GM21381 (cell line): ENCODE results near the gene MAPK8IP3.
"Not testable (repeated sequence)": the region's sequence is repeated elsewhere in the genome, so short reads cannot be mapped to it uniquely, and the experiment has no call there.

Source experiments
- ATAC-seq: cut with Tn5 transposase; IDR thresholded peaks from one replicate; pipeline ENCODE4 v1.9.1; 2021; ENCODE audit warnings: mild to moderate bottlenecking, moderate library complexity; ENCODE audit not compliant: unreplicated experiment

Gene MAPK8IP3

GRCh38 chr16:1708083-1708767, 2.2 kb downstream of the MAPK8IP3 start:
- no peak for ATAC-seq

DNA sequence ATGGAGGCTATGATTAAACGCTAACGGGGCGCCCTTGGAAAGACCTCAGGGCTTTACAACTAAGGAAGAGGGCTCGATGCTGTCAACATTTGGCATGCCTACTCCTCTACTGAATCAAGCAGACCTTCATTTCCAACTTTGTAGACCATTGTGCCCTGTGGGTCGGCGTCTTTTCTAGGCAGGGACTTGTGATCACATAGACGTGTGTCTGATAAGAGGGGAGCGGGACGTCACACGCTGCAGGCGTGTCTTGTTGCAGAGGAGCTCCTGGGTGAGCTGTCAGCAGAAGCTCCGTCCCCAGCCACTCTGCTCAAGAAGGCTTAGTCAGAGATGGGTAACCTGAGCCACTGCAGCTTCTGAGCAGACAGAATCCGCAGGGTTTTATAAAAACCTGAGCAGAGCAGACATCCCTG, 2.8 kb downstream of the MAPK8IP3 start:
- no peak for ATAC-seq

GRCh38 chr16:1709356-1709755, 3.4 kb downstream of the MAPK8IP3 start:
- ATAC-seq, result no peak

DNA sequence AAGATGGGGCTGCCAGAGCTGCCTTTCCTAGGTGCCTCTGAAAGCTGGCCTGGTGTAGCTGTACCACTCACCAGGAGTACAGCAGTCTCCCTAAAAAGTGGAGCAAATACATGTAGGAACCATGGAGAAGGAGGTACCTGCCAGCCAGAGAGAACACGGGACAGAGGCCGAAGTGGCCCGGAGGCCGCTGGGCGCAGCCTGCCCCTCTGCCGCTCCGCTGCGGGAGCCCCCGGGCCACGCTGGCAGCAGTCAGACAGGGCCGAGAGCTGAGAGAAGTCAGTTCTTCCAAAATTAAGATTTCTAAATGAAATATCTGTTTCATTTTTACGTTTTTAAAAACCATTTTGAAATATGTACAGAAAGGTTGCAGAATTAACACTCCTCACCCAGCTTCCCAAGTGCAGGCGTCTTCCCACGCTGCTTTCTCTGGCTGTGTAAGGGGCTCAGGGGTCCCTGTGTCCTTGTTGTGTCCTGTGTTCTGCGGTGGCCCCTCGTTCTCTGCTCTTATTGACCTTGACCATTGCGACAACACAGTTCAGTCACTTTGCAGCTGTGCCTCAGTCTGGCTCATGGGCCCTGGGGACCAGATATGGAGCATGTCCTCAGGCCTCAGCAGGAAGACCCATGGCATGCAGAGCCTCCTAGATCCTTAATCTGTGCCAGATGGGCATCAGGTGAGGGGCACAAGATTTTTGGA, 5.0 kb downstream of the MAPK8IP3 start:
- ATAC-seq, result no peak

- no peak for ATAC-seq
Observed at GRCh38 chr16:1712791-1713261, 6.8 kb downstream of the MAPK8IP3 start.

GRCh38 chr16:1713331-1713730, 7.3 kb downstream of the MAPK8IP3 start:
- ATAC-seq, result no peak

- ATAC-seq, result peak; percentile 70
Observed at GRCh38 chr16:1713933-1714332, 7.9 kb downstream of the MAPK8IP3 start.

- no peak for ATAC-seq
Observed at GRCh38 chr16:1715220-1715619, 9.2 kb downstream of the MAPK8IP3 start.

GRCh38 chr16:1718236-1718635, 12.2 kb downstream of the MAPK8IP3 start:
- ATAC-seq, result not testable (repeated sequence)

DNA sequence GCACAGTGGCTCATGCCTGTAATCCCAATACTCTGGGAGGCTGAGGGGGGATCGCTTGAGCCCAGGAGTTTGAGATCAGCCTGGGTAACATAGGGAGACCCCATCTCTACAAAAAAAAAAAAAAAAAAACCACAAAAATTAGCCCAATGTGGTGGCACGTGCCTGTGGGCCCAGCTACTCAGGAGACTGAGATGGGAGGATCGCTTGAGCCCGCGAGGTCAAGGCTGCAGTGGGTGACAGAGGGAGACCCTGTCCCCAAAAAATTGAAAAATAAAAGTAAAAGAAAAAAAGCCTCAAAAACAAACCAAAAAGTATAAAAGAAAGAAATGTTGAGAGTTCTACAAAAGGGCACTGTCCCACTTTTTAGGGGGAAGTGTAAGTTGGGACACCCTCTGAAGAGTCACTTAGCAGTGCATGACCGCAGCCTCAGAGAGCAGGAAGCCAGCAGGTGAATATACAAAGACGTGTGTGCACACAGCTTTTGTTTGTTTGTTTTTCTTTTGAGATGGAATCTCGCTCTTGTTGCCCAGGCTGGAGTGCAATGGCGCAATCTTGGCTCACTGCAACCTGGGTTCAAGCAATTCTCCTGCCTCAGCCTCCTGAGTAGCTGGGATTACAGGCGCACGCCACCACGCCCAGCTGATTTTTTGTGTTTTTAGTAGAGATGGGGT, 13.7 kb downstream of the MAPK8IP3 start:
- ATAC-seq, result not testable (repeated sequence)

GRCh38 chr16:1721372-1721771, 15.4 kb downstream of the MAPK8IP3 start:
- ATAC-seq, result no peak

DNA sequence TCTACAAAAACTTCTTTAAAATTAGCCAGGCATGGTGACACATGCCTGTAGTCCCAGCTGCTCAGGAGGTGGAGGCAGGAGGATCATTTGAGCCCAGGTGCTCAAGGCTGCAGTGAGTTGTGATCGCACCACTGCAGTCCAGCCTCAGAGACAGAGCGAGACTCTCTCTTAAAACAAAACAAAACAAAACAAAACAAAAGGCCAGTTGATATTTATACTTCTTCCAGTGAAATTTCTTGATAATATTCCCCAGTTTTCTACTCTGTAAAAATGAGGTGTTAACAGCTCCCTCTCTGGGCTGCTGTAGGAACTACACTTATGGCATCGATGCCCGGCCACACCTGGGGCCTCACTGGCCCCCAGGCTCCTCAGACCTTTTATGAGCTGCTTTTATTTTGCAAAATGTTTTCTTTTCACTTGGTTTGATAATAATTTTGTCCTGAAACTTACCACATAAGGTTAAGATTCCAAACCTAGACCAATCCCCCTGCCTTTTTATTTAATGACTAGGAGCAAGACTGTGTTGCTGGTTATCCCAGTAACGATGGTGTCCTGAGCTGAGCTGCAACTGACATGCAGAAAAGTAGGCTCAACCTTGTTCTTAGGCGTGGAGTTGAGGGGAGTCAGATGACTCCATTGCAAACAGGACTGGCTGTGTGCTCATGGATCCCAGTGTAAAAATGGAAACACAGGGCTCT, 17.6 kb downstream of the MAPK8IP3 start:
- no peak for ATAC-seq

- no peak for ATAC-seq
Observed at GRCh38 chr16:1724491-1724890, 18.5 kb downstream of the MAPK8IP3 start.

DNA sequence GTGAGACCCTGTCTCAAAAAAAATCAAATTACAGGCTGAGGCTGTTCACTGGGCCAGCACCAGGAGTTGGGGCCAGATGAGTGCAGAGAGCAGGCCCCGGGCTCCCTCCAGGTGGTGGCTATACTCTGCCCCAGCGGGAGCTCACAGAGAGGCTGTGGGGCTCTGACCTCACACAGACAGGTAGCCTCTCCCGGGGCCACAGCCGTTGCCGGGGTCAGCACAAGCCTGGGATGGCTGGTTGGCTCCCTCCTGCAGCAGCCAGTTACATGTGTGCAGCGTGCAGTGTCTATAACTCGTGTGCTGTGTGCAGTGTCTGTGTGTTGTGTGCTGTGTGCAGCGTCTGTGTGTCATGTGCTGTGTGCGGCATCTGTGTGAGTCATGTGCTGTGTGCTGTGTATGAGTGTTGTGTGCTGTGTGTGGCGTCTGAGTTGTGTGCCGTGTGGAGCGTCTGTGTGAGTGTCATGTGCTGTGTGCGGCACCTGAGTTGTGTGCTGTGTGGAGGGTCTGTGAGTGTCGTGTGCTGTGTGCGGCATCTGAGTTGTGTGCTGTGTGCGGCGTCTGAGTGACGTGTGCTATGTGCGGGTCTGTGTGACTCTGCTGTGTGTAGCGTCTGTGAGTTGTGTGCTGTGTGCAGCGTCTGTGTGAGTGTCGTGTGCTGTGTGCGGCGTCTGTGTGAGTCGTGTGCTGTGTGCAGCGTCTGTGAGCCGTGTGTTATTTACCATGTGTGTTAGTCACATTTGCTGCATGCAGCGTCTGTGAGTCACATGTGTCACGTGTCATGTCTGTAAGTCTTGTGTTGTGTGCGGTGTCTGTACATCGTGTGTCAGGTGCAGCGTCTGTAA, 20.9 kb downstream of the MAPK8IP3 start:
- ATAC-seq, result no peak

- no peak for ATAC-seq
Observed at GRCh38 chr16:1727651-1728624, 21.9 kb downstream of the MAPK8IP3 start.

DNA sequence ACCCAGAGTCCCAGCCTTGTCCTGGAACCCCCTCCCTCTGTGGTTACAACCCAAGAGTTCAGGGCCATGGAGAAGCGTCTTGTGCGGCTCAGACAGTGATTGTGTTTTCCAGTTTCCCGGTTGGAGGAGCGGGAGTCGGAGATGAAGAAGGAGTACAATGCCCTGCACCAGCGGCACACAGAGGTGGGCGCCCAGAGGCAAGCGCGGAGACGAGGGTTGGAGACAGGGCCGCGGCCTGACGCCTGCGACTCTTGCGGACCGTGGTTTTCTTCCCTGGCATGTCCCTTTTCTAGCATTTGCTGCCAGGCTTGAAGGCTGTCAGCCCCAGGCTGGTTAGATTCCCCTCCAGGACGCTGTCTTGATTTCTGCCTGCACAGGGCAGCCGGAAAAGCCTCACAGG, 23.0 kb downstream of the MAPK8IP3 start:
- no peak for ATAC-seq

DNA sequence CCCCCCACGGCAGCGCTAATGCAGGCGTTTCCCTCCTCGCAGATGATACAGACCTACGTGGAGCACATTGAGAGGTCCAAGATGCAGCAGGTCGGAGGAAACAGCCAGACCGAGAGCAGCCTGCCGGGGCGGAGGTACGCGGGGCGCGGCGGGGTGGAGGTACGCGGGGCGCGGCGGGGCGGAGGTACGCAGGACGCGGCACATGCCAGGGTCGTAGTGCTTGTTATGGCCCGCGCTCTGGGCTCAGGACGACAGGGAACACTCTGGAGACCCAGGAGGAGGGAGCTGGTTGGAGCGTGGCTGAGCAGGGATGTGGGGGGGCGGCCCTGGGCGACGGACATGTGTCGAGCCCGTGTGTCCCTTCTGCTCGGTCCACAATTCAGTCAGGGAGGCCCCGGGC, 23.4 kb downstream of the MAPK8IP3 start:
- ATAC-seq, result no peak

DNA sequence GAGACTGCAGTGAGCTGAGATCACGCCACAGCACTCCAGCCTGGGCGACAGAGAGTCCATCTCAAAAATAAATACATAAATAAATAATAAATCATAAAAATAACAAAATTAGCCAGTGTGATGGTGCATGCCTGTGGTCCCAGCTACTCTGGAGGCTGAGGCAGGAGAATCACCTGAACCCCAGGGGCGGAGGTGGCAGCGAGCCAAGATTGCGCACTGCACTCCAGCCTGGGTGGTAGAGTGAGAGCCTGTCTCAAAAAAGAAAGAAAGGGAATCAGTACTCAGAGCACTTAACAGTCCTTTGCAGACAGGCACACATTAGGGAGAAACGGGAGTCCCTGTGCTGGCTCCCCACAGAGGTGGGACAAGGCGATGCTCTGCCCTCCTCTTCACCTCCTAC, 25.1 kb downstream of the MAPK8IP3 start:
- no peak for ATAC-seq

GRCh38 chr16:1731603-1732002, 25.6 kb downstream of the MAPK8IP3 start:
- no peak for ATAC-seq
